CD8-positive, alpha-beta memory T cell (primary cell): Measurements from ENCODE around the gene BCL3. TPM values are rescaled to one million over a fixed set of nuclear protein-coding genes. Genes with fewer than 3 reads are reported as not detected.

Experiments
- CTCF ChIA-PET: fragments of 350-600 bp; sonication (Branson Sonifier 250); formaldehyde crosslinking; loops from one replicate; lab custom pipeline; 2021; ENCODE audit warnings: antibody characterized with exemption; lab: Charles Lee
- POLR2A ChIA-PET: fragments of 350-600 bp; sonication (Branson Sonifier 250); formaldehyde crosslinking; loops from one replicate; lab custom pipeline; 2021; ENCODE audit warnings: antibody characterized with exemption; lab: Charles Lee
- DNase-seq, 5 donors: peaks; one replicate each; pipeline versions ENCODE4 v3.0.0 to v3.0.0-alpha.2; 2020 to 2022; ENCODE audit warnings: mixed read lengths in 1 of 5
- H3K27ac ChIP-seq: one replicate; pipeline ENCODE4 v1.7.0; 2013; ENCODE audit warnings: low read depth, mild to moderate bottlenecking, low read length, moderate library complexity
- H3K27me3 ChIP-seq: 2 replicates; pipeline ENCODE4 v1.7.0; 2013; ENCODE audit warnings: low read length, mild to moderate bottlenecking; ENCODE audit not compliant: insufficient read depth, poor library complexity, severe bottlenecking
- H3K36me3 ChIP-seq: 2 replicates; pipeline ENCODE4 v1.7.0; 2013; ENCODE audit warnings: mild to moderate bottlenecking, low read length, moderate library complexity; ENCODE audit not compliant: insufficient read depth
- H3K4me1 ChIP-seq: 2 replicates; pipeline ENCODE4 v1.7.0; 2013; ENCODE audit warnings: mild to moderate bottlenecking, low read length, moderate library complexity; ENCODE audit not compliant: insufficient read depth
- H3K4me3 ChIP-seq: 2 replicates; pipeline ENCODE4 v1.7.0; 2013; ENCODE audit warnings: mild to moderate bottlenecking, low read length
- H3K9me3 ChIP-seq: 2 replicates; pipeline ENCODE4 v1.7.0; 2013; ENCODE audit warnings: mild to moderate bottlenecking, low read length
- H3K27ac Mint-ChIP-seq, 8 donors: one replicate each; pipeline ENCODE4 v1.8.0; 2020 to 2021; ENCODE audit warnings: mixed read lengths in 8 of 8, mild to moderate bottlenecking in 6 of 8, inconsistent platforms in 3 of 8, moderate library complexity in 3 of 8
- H3K27me3 Mint-ChIP-seq, 2 donors: one replicate each; pipeline ENCODE4 v1.8.0; 2020 to 2021; ENCODE audit warnings: mixed read lengths in 2 of 2, mild to moderate bottlenecking in 1 of 2, moderate library complexity in 1 of 2
- H3K36me3 Mint-ChIP-seq, 3 donors: one replicate each; pipeline ENCODE4 v1.8.0; 2020 to 2021; ENCODE audit warnings: mixed read lengths in 3 of 3, inconsistent platforms in 1 of 3, mild to moderate bottlenecking in 1 of 3
- H3K4me1 Mint-ChIP-seq, 3 donors: one replicate each; pipeline ENCODE4 v1.8.0; 2020 to 2021; ENCODE audit warnings: mixed read lengths in 3 of 3, inconsistent platforms in 1 of 3, mild to moderate bottlenecking in 1 of 3
- H3K4me3 Mint-ChIP-seq, 7 donors: one replicate each; pipeline ENCODE4 v1.8.0; 2020 to 2021; ENCODE audit warnings: mixed read lengths in 7 of 7, mild to moderate bottlenecking in 6 of 7, moderate library complexity in 4 of 7, inconsistent platforms in 2 of 7
- H3K9me3 Mint-ChIP-seq, 5 donors: one replicate each; pipeline ENCODE4 v1.8.0; 2020 to 2022; ENCODE audit warnings: mixed read lengths in 5 of 5, mild to moderate bottlenecking in 3 of 5, moderate library complexity in 2 of 5, inconsistent platforms in 1 of 5
- polyA plus RNA-seq: library from polyadenylated mRNA; unstranded; fragments of 300-500 nt; fragmentation: Illumina TruSeq; gene quantifications from one replicate; pipeline ENCODE4 v1.2.3, GENCODE V29; 2021
- total RNA-seq, 2 experiments: library from RNA; stranded (reverse); gene quantifications; one replicate each; pipeline ENCODE4 v1.2.3, GENCODE V29; 2021

BCL3 gene
- total and polyA plus RNA-seq, 3 experiments from 2014 or later: 9.8 to 33.9 (median 30.5) TPM

- no peak overlapping the region for H3K27ac ChIP-seq
- no peaks in the 10 kb centered on the region for H3K9me3 ChIP-seq
- ChIA-PET POLR2A (no interaction called here), CTCF (interaction anchor here (1.5 kb wide), 1 partner anchor 13 kb away, joined by 6 read pairs; no protein-coding TSS in a partner anchor)
- peaks cover 0 to 3% of the 10 kb centered on the region in 2 donors for H3K27me3 Mint-ChIP-seq
- no peak for DNase-seq
- H3K4me3 Mint-ChIP-seq: no peak overlapping the region
- H3K4me1 ChIP-seq: peaks cover 43% of the 10 kb centered on the region
- no peaks in the 10 kb centered on the region for H3K36me3 ChIP-seq
- H3K27me3 ChIP-seq: no peaks in the 10 kb centered on the region
- H3K4me3 ChIP-seq: no peak overlapping the region
- H3K9me3 Mint-ChIP-seq: peaks cover 0 to 2% (median 0%) of the 10 kb centered on the region in 5 donors
- H3K4me1 Mint-ChIP-seq: peaks cover 48 to 65% (median 52%) of the 10 kb centered on the region in 3 donors
- H3K27ac Mint-ChIP-seq: peak overlapping the region in 3 of 8 donors; percentile 21 to 66 (median 39)
- peaks cover 5 to 52% (median 5%) of the 10 kb centered on the region in 3 donors for H3K36me3 Mint-ChIP-seq
Observed at GRCh38 chr19:44757057-44757734, 8.7 kb downstream of the BCL3 start.

- peaks cover 0 to 2% (median 0%) of the 10 kb centered on the region in 5 donors for H3K9me3 Mint-ChIP-seq
- H3K27ac Mint-ChIP-seq: peak overlapping the region in 3 of 8 donors; percentile 68 to 79 (median 76)
- peak overlapping the region in 1 of 7 donors; percentile 23 for H3K4me3 Mint-ChIP-seq
- CTCF ChIA-PET: interaction anchor here (0.6 to 1.5 kb wide), 2 partner anchors 13 to 41 kb away, joined by 3 to 6 read pairs; no protein-coding TSS in a partner anchor
- POLR2A ChIA-PET: no interaction called here
- peaks cover 0 to 1% of the 10 kb centered on the region in 2 donors for H3K27me3 Mint-ChIP-seq
- Histone ChIP-seq H3K4me1 (peaks cover 36% of the 10 kb centered on the region), H3K9me3 (no peaks in the 10 kb centered on the region), H3K27me3 (no peaks in the 10 kb centered on the region), H3K27ac (no peak overlapping the region), H3K4me3 (no peak overlapping the region), H3K36me3 (no peaks in the 10 kb centered on the region)
- peaks cover 42 to 62% (median 47%) of the 10 kb centered on the region in 3 donors for H3K4me1 Mint-ChIP-seq
- peaks cover 5 to 45% (median 6%) of the 10 kb centered on the region in 3 donors for H3K36me3 Mint-ChIP-seq
- no peak for DNase-seq
Observed at GRCh38 chr19:44757735-44758505, 9.4 kb downstream of the BCL3 start.

GRCh38 chr19:44758596-44758995 is 10.1 kb downstream of the BCL3 start:
- H3K4me1 ChIP-seq: peaks cover 32% of the 10 kb centered on the region
- CTCF ChIA-PET: interaction anchor here (1.5 kb wide), 1 partner anchor 12 kb away, joined by 6 read pairs; no protein-coding TSS in a partner anchor
- H3K4me1 Mint-ChIP-seq: peaks cover 37 to 59% (median 46%) of the 10 kb centered on the region in 3 donors

GRCh38 chr19:44759083-44759804 is 10.7 kb downstream of the BCL3 start:
- ChIA-PET CTCF (no interaction called here), POLR2A (no interaction called here)
- H3K9me3 Mint-ChIP-seq: no peaks in the 10 kb centered on the region
- no peaks in the 10 kb centered on the region for H3K27me3 Mint-ChIP-seq
- no peak overlapping the region for H3K4me3 Mint-ChIP-seq
- H3K9me3 ChIP-seq: no peaks in the 10 kb centered on the region
- H3K27ac ChIP-seq: no peak overlapping the region
- peaks cover 32% of the 10 kb centered on the region for H3K4me1 ChIP-seq
- peak in 1 of 5 donors; percentile 34 for DNase-seq
- no peaks in the 10 kb centered on the region for H3K27me3 ChIP-seq
- H3K4me3 ChIP-seq: no peak overlapping the region
- no peaks in the 10 kb centered on the region for H3K36me3 ChIP-seq
- H3K27ac Mint-ChIP-seq: peak overlapping the region in 6 of 8 donors; percentile 76 to 99 (median 91)
- H3K4me1 Mint-ChIP-seq: peaks cover 36 to 60% (median 47%) of the 10 kb centered on the region in 3 donors
- peaks cover 5 to 37% (median 7%) of the 10 kb centered on the region in 3 donors for H3K36me3 Mint-ChIP-seq

More at GRCh38 chr19:44758596-44758995, 10.1 kb downstream of the BCL3 start:
- H3K4me3 ChIP-seq: no peak overlapping the region
- no peak overlapping the region for H3K4me3 Mint-ChIP-seq
- POLR2A ChIA-PET: no interaction called here
- no peaks in the 10 kb centered on the region for H3K9me3 ChIP-seq
- peaks cover 5 to 42% (median 7%) of the 10 kb centered on the region in 3 donors for H3K36me3 Mint-ChIP-seq
- H3K27ac ChIP-seq: no peak overlapping the region
- no peak for DNase-seq
- peak overlapping the region in 4 of 8 donors; percentile 27 to 76 (median 46) for H3K27ac Mint-ChIP-seq
- no peaks in the 10 kb centered on the region for H3K27me3 Mint-ChIP-seq
- H3K36me3 ChIP-seq: no peaks in the 10 kb centered on the region
- no peaks in the 10 kb centered on the region for H3K9me3 Mint-ChIP-seq
- H3K27me3 ChIP-seq: no peaks in the 10 kb centered on the region

- Histone ChIP-seq H3K27me3 (no peaks in the 10 kb centered on the region), H3K36me3 (no peaks in the 10 kb centered on the region), H3K27ac (no peak overlapping the region), H3K4me1 (peaks cover 15% of the 10 kb centered on the region), H3K4me3 (no peak overlapping the region), H3K9me3 (no peaks in the 10 kb centered on the region)
- CTCF ChIA-PET: interaction anchor here (1.0 to 1.8 kb wide), 4 partner anchors 9 to 39 kb away, joined by 3 to 9 read pairs (median 3); no protein-coding TSS in a partner anchor
- Mint-ChIP-seq H3K4me3 (no peak overlapping the region), H3K27ac (peak overlapping the region in 6 of 8 donors; percentile 21 to 95 (median 69)), H3K27me3 (no peaks in the 10 kb centered on the region), H3K4me1 (peaks cover 25 to 39% (median 32%) of the 10 kb centered on the region in 3 donors), H3K9me3 (no peaks in the 10 kb centered on the region), H3K36me3 (peaks cover 5 to 27% (median 7%) of the 10 kb centered on the region in 3 donors)
- POLR2A ChIA-PET: interaction anchor here (1.0 kb wide), 1 partner anchor 9 kb away, joined by 5 read pairs; no protein-coding TSS in a partner anchor
- DNase-seq: no peak
Observed at GRCh38 chr19:44762038-44762437, 13.5 kb downstream of the BCL3 start.

- ChIA-PET POLR2A (no interaction called here), CTCF (interaction anchor here (1.3 to 10.4 kb wide), 2 partner anchors 43 to 76 kb away, joined by 4 to 299 read pairs; no protein-coding TSS in a partner anchor)
- no peaks in the 10 kb centered on the region for H3K9me3 Mint-ChIP-seq
Observed at GRCh38 chr19:44765033-44765948, 16.8 kb downstream of the BCL3 start.

More at GRCh38 chr19:44765033-44765948, 16.8 kb downstream of the BCL3 start:
- no peaks in the 10 kb centered on the region for H3K27me3 Mint-ChIP-seq
- no peak overlapping the region for H3K4me3 ChIP-seq
- peaks cover 21 to 48% (median 47%) of the 10 kb centered on the region in 3 donors for H3K4me1 Mint-ChIP-seq
- H3K36me3 Mint-ChIP-seq: peaks cover 0 to 5% (median 4%) of the 10 kb centered on the region in 3 donors
- no peak for DNase-seq
- H3K36me3 ChIP-seq: no peaks in the 10 kb centered on the region
- peak overlapping the region in 1 of 7 donors; percentile 24 for H3K4me3 Mint-ChIP-seq
- no peaks in the 10 kb centered on the region for H3K9me3 ChIP-seq
- peaks cover 11% of the 10 kb centered on the region for H3K4me1 ChIP-seq
- H3K27ac Mint-ChIP-seq: peak overlapping the region in 3 of 8 donors; percentile 39 to 58 (median 45)
- no peak overlapping the region for H3K27ac ChIP-seq
- no peaks in the 10 kb centered on the region for H3K27me3 ChIP-seq
